Epithelial cell of proximal tubule (primary cell): ENCODE measurements around the gene DGKB. TPM values are rescaled to one million over a fixed set of nuclear protein-coding genes. Genes with fewer than 3 reads are reported as not detected.

Source experiments
- DNase-seq: peaks from one replicate; pipeline ENCODE4 v3.0.0-alpha.2; 2011; ENCODE audit warnings: low read depth
- H3K4me3 ChIP-seq: 2 replicates; pipeline ENCODE4 v1.5.1; 2011; ENCODE audit warnings: low read depth, mild to moderate bottlenecking, low read length
- total RNA-seq: library from RNA; depleted of rRNA; stranded (reverse); fragments of >200 nt; gene quantifications from 2 replicates; pipeline ENCODE4 v1.2.3, GENCODE V29; 2015
- TF ChIP-seq, protein P1 (sequence below): conservative IDR thresholded peaks from 2 replicates; pipeline ENCODE4 v1.5.1; 2012; ENCODE audit warnings: low read depth, mild to moderate bottlenecking, low read length

DGKB gene
- total RNA-seq, 1 donor from 2014 or later = 0.69 TPM

- TF ChIP-seq, protein P1, sequence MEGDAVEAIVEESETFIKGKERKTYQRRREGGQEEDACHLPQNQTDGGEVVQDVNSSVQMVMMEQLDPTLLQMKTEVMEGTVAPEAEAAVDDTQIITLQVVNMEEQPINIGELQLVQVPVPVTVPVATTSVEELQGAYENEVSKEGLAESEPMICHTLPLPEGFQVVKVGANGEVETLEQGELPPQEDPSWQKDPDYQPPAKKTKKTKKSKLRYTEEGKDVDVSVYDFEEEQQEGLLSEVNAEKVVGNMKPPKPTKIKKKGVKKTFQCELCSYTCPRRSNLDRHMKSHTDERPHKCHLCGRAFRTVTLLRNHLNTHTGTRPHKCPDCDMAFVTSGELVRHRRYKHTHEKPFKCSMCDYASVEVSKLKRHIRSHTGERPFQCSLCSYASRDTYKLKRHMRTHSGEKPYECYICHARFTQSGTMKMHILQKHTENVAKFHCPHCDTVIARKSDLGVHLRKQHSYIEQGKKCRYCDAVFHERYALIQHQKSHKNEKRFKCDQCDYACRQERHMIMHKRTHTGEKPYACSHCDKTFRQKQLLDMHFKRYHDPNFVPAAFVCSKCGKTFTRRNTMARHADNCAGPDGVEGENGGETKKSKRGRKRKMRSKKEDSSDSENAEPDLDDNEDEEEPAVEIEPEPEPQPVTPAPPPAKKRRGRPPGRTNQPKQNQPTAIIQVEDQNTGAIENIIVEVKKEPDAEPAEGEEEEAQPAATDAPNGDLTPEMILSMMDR = no peak
- no peak for DNase-seq
Measured at GRCh38 chr7:14602851-14603250, 299.7 kb downstream of the DGKB start.

GRCh38 chr7:14600766-14601367, 301.7 kb downstream of the DGKB start:
- TF ChIP-seq, protein P1 = no peak
- no peak for DNase-seq
- no peak overlapping the region for H3K4me3 ChIP-seq

More at GRCh38 chr7:14602851-14603250, 299.7 kb downstream of the DGKB start:
- no peak overlapping the region for H3K4me3 ChIP-seq

- no peak for DNase-seq
- TF ChIP-seq, protein P1 = no peak
- no peak overlapping the region for H3K4me3 ChIP-seq
Measured at GRCh38 chr7:14598978-14599377, 303.6 kb downstream of the DGKB start.

GRCh38 chr7:14596421-14596820, 306.1 kb downstream of the DGKB start:
- TF ChIP-seq, protein P1 = no peak
- no peak overlapping the region for H3K4me3 ChIP-seq
- DNase-seq = no peak

DNA sequence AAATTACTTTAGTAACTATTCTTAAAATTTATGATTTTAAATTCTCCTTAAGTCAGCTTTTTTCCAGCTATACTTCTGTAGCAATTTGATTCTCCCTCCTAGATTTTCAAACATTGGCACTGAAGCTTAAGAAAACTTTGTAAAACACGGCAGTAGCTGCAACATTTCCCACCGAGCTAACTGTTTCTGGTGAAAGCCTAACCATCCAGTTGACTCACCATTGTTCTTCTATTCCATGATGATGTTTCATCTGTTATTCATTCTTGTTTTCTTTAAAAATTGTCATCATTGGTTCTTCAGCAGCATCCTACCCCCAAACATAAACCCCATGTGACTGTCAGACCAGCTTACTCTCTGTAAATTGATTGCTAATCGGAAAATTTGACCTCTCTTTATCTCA, 312.3 kb downstream of the DGKB start:
- no peak for DNase-seq
- TF ChIP-seq, protein P1 = no peak
- no peak overlapping the region for H3K4me3 ChIP-seq

DNA sequence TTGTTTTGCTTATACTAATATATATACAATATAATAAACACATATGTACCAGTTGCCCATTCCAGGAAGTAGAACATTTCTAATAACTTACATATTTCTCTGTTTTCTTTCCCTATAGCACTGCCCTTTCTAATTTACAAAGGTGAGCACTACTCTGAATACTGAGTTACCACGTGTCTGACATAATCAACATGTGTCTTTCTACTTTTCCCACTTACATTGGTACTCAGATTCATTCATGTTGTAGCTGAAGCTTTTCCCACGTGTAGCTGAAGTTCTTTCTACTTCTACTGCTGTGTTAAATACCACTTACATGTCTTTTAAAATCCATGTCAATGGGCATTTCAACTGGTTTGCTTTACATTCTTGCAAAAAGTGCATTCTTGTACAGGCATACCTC, 317.3 kb downstream of the DGKB start:
- H3K4me3 ChIP-seq = no peak overlapping the region
- TF ChIP-seq, protein P1 = no peak
- no peak for DNase-seq

DNA sequence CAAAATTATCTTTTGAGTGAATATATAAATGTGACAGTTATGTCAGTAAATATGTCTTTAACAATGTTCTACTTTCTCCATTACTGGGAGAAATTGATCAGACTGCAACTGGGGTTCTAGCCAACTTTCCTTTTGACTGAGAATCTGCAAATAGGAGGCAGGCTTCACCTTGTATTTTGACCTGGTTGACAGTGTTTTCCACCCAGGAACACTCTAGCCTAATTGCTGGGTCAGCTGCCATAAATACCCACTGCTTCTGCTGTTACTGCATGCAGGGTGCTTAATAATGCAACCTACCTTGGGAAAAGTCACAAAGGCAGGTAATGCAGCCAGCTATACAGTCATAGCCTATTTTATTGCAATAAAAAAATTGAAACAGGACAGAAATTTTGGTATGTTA, 319.0 kb downstream of the DGKB start:
- TF ChIP-seq, protein P1 = no peak
- no peak for DNase-seq
- H3K4me3 ChIP-seq = no peak overlapping the region
